ENCODE data around the gene ADCY7. TPM values are rescaled to one million over a fixed set of nuclear protein-coding genes. Genes with fewer than 3 reads are reported as not detected.

The ADCY7 gene
- total and polyA plus RNA-seq, 2 experiments from 2014 or later, result 3.9 to 4.4 TPM

GRCh38 chr16:50309156-50309526 is 42.8 kb downstream of the ADCY7 start:
- no peaks in the 10 kb centered on the region for H3K4me1 ChIP-seq (ENCODE audit: insufficient read depth)
- no peaks in the 10 kb centered on the region for H3K36me3 ChIP-seq (replicated peaks; ENCODE audit: insufficient read depth, low read depth)
- no peak overlapping the region for H3K4me2 ChIP-seq
- H3K27me3 ChIP-seq, result no peaks in the 10 kb centered on the region
- no peak overlapping the region for H3K4me3 ChIP-seq
- no peaks in the 10 kb centered on the region for H4K20me1 ChIP-seq (ENCODE audit: insufficient read depth, poor library complexity, severe bottlenecking)
- TF ChIP-seq EZH2 (IDR thresholded peaks at IDR 0.05; ENCODE audit: borderline replicate concordance) (no peak), EZH2phosphoT487 (IDR thresholded peaks at IDR 0.05; ENCODE audit: low read depth, severe bottlenecking, unreplicated experiment) (no peak)
- TF ChIP-seq, protein P1, sequence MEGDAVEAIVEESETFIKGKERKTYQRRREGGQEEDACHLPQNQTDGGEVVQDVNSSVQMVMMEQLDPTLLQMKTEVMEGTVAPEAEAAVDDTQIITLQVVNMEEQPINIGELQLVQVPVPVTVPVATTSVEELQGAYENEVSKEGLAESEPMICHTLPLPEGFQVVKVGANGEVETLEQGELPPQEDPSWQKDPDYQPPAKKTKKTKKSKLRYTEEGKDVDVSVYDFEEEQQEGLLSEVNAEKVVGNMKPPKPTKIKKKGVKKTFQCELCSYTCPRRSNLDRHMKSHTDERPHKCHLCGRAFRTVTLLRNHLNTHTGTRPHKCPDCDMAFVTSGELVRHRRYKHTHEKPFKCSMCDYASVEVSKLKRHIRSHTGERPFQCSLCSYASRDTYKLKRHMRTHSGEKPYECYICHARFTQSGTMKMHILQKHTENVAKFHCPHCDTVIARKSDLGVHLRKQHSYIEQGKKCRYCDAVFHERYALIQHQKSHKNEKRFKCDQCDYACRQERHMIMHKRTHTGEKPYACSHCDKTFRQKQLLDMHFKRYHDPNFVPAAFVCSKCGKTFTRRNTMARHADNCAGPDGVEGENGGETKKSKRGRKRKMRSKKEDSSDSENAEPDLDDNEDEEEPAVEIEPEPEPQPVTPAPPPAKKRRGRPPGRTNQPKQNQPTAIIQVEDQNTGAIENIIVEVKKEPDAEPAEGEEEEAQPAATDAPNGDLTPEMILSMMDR (IDR thresholded peaks at IDR 0.05; ENCODE audit: poor library complexity), result no peak
- H3K27ac ChIP-seq, result no peak overlapping the region
- H2AFZ ChIP-seq, result no peak overlapping the region
- H3K79me2 ChIP-seq, result no peaks in the 10 kb centered on the region
- no peaks in the 10 kb centered on the region for H3K9me3 ChIP-seq (ENCODE audit: low read depth)
- no peaks in the 10 kb centered on the region for H3K9me2 ChIP-seq (replicated peaks; ENCODE audit: insufficient read depth)
- DNase-seq (ENCODE audit: low spot score), result no peak
- 97% methylated on average over 9 of the region's 11 CpGs for WGBS (ENCODE audit: low lambda C conversion rate, missing lambda C conversion rate)

DNA sequence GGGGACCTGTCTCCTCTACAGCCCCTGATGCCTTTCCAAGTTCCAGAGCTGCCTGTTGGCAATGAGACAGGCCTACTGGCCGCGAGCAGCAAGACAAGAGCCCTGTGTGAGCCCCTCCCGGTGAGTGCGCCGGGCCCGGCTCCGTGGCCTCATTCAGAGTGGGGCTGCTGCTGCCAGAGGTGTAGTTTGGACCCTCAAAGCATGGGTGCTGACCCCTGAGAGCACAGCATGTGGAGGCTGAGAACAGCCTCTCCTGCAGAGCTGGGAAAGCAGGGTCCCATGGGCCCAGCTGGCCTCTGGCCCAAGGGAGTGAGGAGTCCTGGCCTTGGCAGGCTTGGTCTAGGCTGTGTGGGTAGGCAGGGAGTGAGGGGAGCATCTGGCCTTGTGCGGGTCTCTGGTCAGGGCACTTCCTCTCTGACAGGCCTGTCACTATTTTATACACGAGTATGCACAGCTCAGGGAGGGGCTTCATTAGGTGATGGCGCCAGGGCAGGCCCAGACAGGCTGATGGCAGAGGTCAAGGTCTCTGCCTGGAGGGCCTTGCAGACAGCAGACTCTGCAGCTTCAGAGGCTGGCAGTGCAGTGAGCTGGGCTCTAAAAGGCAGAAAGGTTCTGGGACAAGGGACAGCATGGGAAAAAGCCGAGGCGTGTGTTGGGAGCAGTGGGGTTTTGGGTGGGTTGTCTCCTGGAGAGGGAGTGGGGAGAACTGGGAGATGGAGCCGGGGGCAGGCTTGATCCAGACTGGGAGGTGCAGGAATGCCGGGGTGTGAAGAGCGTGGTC is 43.4 kb downstream of the ADCY7 start:
- no peak overlapping the region for H3K4me3 ChIP-seq
- no peaks in the 10 kb centered on the region for H3K27me3 ChIP-seq
- no peak for TF ChIP-seq EZH2phosphoT487 (IDR thresholded peaks at IDR 0.05; ENCODE audit: low read depth, severe bottlenecking, unreplicated experiment)
- no peak for TF ChIP-seq EZH2 (IDR thresholded peaks at IDR 0.05; ENCODE audit: borderline replicate concordance)
- TF ChIP-seq, protein P1 (IDR thresholded peaks at IDR 0.05; ENCODE audit: poor library complexity), result no peak
- H3K27ac ChIP-seq, result no peak overlapping the region
- H2AFZ ChIP-seq, result no peak overlapping the region
- H3K4me1 ChIP-seq (ENCODE audit: insufficient read depth), result no peaks in the 10 kb centered on the region
- no peaks in the 10 kb centered on the region for H4K20me1 ChIP-seq (ENCODE audit: insufficient read depth, poor library complexity, severe bottlenecking)
- 79% methylated on average over 15 of the region's 15 CpGs for WGBS (ENCODE audit: low lambda C conversion rate, missing lambda C conversion rate)
- H3K36me3 ChIP-seq (replicated peaks; ENCODE audit: insufficient read depth, low read depth), result no peaks in the 10 kb centered on the region
- no peaks in the 10 kb centered on the region for H3K9me2 ChIP-seq (replicated peaks; ENCODE audit: insufficient read depth)
- H3K9me3 ChIP-seq (ENCODE audit: low read depth), result no peaks in the 10 kb centered on the region
- no peak overlapping the region for H3K4me2 ChIP-seq
- peak; percentile 3 for DNase-seq (ENCODE audit: low spot score)
- no peaks in the 10 kb centered on the region for H3K79me2 ChIP-seq

DNA sequence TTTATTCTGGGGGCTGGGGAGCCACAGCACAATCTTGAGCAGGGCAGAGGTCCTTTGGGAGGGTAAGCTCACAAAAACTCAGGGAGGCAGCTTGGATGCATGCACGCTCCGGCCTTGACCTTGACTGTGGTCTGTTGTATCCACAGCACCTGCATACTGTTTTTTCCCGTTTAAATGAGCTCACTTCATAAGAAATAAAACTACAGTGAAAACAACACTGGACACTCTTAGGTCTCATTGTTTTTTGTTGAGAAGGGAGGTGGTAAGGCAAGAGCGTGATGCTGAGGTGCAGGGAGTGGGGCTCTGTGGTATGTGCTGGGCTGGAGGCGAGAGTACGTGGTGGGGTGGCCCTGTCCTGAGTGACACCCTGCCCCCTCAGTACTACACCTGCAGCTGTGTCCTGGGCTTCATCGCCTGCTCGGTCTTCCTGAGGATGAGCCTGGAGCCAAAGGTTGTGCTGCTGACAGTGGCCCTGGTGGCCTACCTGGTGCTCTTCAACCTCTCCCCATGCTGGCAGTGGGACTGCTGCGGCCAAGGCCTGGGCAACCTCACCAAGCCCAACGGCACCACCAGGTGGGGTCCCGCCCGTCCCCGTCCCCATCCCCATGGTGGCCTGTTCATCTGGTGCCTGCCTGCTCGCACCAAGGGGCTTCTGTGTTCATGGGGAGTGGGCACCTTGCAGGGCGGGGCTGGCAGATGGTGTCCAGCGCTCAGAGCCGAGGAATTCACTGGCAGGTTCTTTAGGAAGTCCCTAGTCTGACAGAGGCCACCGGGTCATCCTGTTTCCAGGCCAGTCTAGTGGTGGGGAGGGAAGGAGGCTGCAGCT is 44.2 kb downstream of the ADCY7 start:
- no peaks in the 10 kb centered on the region for H3K4me1 ChIP-seq (ENCODE audit: insufficient read depth)
- no peaks in the 10 kb centered on the region for H3K27me3 ChIP-seq
- no peaks in the 10 kb centered on the region for H3K9me3 ChIP-seq (ENCODE audit: low read depth)
- no peak overlapping the region for H2AFZ ChIP-seq
- DNase-seq (ENCODE audit: low spot score), result peak; percentile 3
- no peaks in the 10 kb centered on the region for H3K36me3 ChIP-seq (replicated peaks; ENCODE audit: insufficient read depth, low read depth)
- no peak overlapping the region for H3K4me3 ChIP-seq
- no peaks in the 10 kb centered on the region for H4K20me1 ChIP-seq (ENCODE audit: insufficient read depth, poor library complexity, severe bottlenecking)
- 88% methylated on average over 18 of the region's 18 CpGs for WGBS (ENCODE audit: low lambda C conversion rate, missing lambda C conversion rate)
- H3K79me2 ChIP-seq, result no peaks in the 10 kb centered on the region
- no peak for TF ChIP-seq EZH2 (IDR thresholded peaks at IDR 0.05; ENCODE audit: borderline replicate concordance)
- TF ChIP-seq, protein P1 (IDR thresholded peaks at IDR 0.05; ENCODE audit: poor library complexity), result no peak
- no peak for TF ChIP-seq EZH2phosphoT487 (IDR thresholded peaks at IDR 0.05; ENCODE audit: low read depth, severe bottlenecking, unreplicated experiment)
- no peaks in the 10 kb centered on the region for H3K9me2 ChIP-seq (replicated peaks; ENCODE audit: insufficient read depth)
- no peak overlapping the region for H3K4me2 ChIP-seq
- H3K27ac ChIP-seq, result no peak overlapping the region
